Body of pancreas (tissue), 4 donors: ENCODE measurements around the gene PSMG3.

ENCODE experiments used
- POLR2A ChIP-seq, 3 donors: fragments of 450-650 bp; IDR thresholded peaks; one replicate each; pipeline ENCODE4 v1.6.1; 2016; ENCODE audit warnings: antibody characterized with exemption in 3 of 3, mild to moderate bottlenecking in 2 of 3
- TF ChIP-seq, protein P1 (sequence below), 7 experiments: fragments of 450-650 bp in 4 of 7; fragments of 200-600 bp in 3 of 7; sonication (generic) in 3 of 7; IDR thresholded peaks; one replicate each; pipeline ENCODE4 v1.5.1; 2016 to 2019; ENCODE audit warnings: antibody characterized with exemption in 7 of 7

DNA sequence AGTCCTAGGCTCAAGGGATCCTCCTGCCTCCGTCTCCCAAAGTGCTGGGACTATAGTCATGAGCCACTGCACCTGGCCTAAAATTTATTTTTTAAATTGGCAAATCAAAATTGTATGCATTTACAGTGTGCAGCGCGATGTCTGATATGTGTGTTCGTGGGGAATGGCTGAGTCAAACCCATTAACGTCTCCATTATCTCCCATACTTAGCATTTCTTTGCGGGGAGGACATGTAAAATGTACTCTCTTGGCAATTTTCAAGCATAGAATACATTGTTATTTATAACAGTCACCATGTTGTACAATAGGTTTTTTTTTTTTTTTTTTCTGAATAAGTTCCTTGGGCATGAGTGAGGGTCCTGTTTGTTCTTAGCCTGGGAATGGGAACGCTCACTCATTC lies 17.6 kb downstream of the PSMG3 start:
- no peak for TF ChIP-seq POLR2A (IDR thresholded peaks at IDR 0.05)
- TF ChIP-seq, protein P1, sequence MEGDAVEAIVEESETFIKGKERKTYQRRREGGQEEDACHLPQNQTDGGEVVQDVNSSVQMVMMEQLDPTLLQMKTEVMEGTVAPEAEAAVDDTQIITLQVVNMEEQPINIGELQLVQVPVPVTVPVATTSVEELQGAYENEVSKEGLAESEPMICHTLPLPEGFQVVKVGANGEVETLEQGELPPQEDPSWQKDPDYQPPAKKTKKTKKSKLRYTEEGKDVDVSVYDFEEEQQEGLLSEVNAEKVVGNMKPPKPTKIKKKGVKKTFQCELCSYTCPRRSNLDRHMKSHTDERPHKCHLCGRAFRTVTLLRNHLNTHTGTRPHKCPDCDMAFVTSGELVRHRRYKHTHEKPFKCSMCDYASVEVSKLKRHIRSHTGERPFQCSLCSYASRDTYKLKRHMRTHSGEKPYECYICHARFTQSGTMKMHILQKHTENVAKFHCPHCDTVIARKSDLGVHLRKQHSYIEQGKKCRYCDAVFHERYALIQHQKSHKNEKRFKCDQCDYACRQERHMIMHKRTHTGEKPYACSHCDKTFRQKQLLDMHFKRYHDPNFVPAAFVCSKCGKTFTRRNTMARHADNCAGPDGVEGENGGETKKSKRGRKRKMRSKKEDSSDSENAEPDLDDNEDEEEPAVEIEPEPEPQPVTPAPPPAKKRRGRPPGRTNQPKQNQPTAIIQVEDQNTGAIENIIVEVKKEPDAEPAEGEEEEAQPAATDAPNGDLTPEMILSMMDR (IDR thresholded peaks at IDR 0.05), result no peak
